HUES6 (cell line): ENCODE results near the gene LRRN3.
A peak's percentile ranks its signal among the peaks of the same experiment; 100 is the strongest.

Source experiments
- H3K27ac ChIP-seq: 2 replicates; pipeline ENCODE4 v1.7.0; 2013; ENCODE audit warnings: low read depth, mild to moderate bottlenecking, low read length, inconsistent platforms
- H3K27me3 ChIP-seq: 2 replicates; pipeline ENCODE4 v1.6.1; 2013; ENCODE audit warnings: low read length; ENCODE audit not compliant: control insufficient read depth, insufficient read depth
- H3K36me3 ChIP-seq: 2 replicates; pipeline ENCODE4 v1.6.1; 2013; ENCODE audit warnings: low read length; ENCODE audit not compliant: control insufficient read depth, insufficient read depth
- H3K4me1 ChIP-seq: 2 replicates; pipeline ENCODE4 v1.6.1; 2013; ENCODE audit warnings: low read length; ENCODE audit not compliant: control insufficient read depth, insufficient read depth
- H3K4me3 ChIP-seq: 2 replicates; pipeline ENCODE4 v1.5.1; 2013; ENCODE audit warnings: low read depth, low read length
- H3K9ac ChIP-seq: one replicate; pipeline ENCODE4 v1.6.1; 2013; ENCODE audit warnings: mild to moderate bottlenecking, low read length
- H3K9me3 ChIP-seq: 2 replicates; pipeline ENCODE4 v1.6.1; 2013; ENCODE audit warnings: low read depth, low read length; ENCODE audit not compliant: control insufficient read depth, insufficient read depth

The LRRN3 gene

GRCh38 chr7:111090846-111091245, at the start of gene LRRN3:
Gene LRRN3, plus strand, starts transcription at chr7:111091127. Its CDS starts 31,646 bp downstream, at chr7:111122773.
- no peak within 1 kb of the TSS for H3K27ac ChIP-seq
- no peaks in the 10 kb centered on the region for H3K9me3 ChIP-seq
- H3K4me3 ChIP-seq: peak within 1 kb of the TSS; percentile 21; the same call in 1 of the 2 replicates
- H3K36me3 ChIP-seq: no peaks in the 10 kb centered on the region
- no peak within 1 kb of the TSS for H3K9ac ChIP-seq
- H3K4me1 ChIP-seq: peaks cover 46% of the 10 kb centered on the region
- no peaks in the 10 kb centered on the region for H3K27me3 ChIP-seq

- Histone ChIP-seq H3K9ac (no peak overlapping the region), H3K36me3 (no peaks in the 10 kb centered on the region), H3K4me3 (no peak overlapping the region), H3K27ac (no peak overlapping the region), H3K27me3 (no peaks in the 10 kb centered on the region), H3K4me1 (0 out of 2 replicates have a peak, but pooled peaks cover 5% of the 10 kb centered on the region), H3K9me3 (no peaks in the 10 kb centered on the region)
These were observed 49.4 kb upstream of the LRRN3 start for GRCh38 chr7:111041577-111041976.

GRCh38 chr7:111042842-111043241, 48.1 kb upstream of the LRRN3 start:
- no peak overlapping the region for H3K4me3 ChIP-seq
- no peak overlapping the region for H3K27ac ChIP-seq

GRCh38 chr7:111043561-111043960, 47.4 kb upstream of the LRRN3 start:
- Histone ChIP-seq H3K4me1 (0 out of 2 replicates have a peak, but pooled peaks cover 5% of the 10 kb centered on the region), H3K27me3 (no peaks in the 10 kb centered on the region), H3K9ac (no peak overlapping the region), H3K27ac (no peak overlapping the region), H3K4me3 (no peak overlapping the region), H3K9me3 (no peaks in the 10 kb centered on the region), H3K36me3 (no peaks in the 10 kb centered on the region)

More at GRCh38 chr7:111042842-111043241, 48.1 kb upstream of the LRRN3 start:
- H3K4me1 ChIP-seq: 0 out of 2 replicates have a peak, but pooled peaks cover 5% of the 10 kb centered on the region
- no peaks in the 10 kb centered on the region for H3K27me3 ChIP-seq
- H3K36me3 ChIP-seq: no peaks in the 10 kb centered on the region
- H3K9ac ChIP-seq: no peak overlapping the region
- H3K9me3 ChIP-seq: no peaks in the 10 kb centered on the region

- H3K9ac ChIP-seq: no peak overlapping the region
- H3K4me1 ChIP-seq: peaks cover 17% of the 10 kb centered on the region
- no peaks in the 10 kb centered on the region for H3K9me3 ChIP-seq
- H3K4me3 ChIP-seq: no peak overlapping the region
- no peak overlapping the region for H3K27ac ChIP-seq
- no peaks in the 10 kb centered on the region for H3K27me3 ChIP-seq
- H3K36me3 ChIP-seq: no peaks in the 10 kb centered on the region
These were observed 45.5 kb upstream of the LRRN3 start for GRCh38 chr7:111045449-111045848.

GRCh38 chr7:111047595-111047994, 43.3 kb upstream of the LRRN3 start:
- peaks cover 38% of the 10 kb centered on the region for H3K4me1 ChIP-seq
- no peak overlapping the region for H3K4me3 ChIP-seq
- no peak overlapping the region for H3K9ac ChIP-seq
- H3K27ac ChIP-seq: no peak overlapping the region
- H3K27me3 ChIP-seq: no peaks in the 10 kb centered on the region
- H3K36me3 ChIP-seq: no peaks in the 10 kb centered on the region
- no peaks in the 10 kb centered on the region for H3K9me3 ChIP-seq

GRCh38 chr7:111049971-111050680, 40.8 kb upstream of the LRRN3 start:
- Histone ChIP-seq H3K27me3 (no peaks in the 10 kb centered on the region), H3K9ac (no peak overlapping the region)

GRCh38 chr7:111050875-111051416, 40.0 kb upstream of the LRRN3 start:
- no peaks in the 10 kb centered on the region for H3K9me3 ChIP-seq
- peaks cover 40% of the 10 kb centered on the region for H3K4me1 ChIP-seq
- peak overlapping the region; percentile 82 for H3K27ac ChIP-seq
- H3K9ac ChIP-seq: no peak overlapping the region
- no peaks in the 10 kb centered on the region for H3K27me3 ChIP-seq
- no peaks in the 10 kb centered on the region for H3K36me3 ChIP-seq
- no peak overlapping the region for H3K4me3 ChIP-seq

More at GRCh38 chr7:111049971-111050680, 40.8 kb upstream of the LRRN3 start:
- peak overlapping the region; percentile 82 for H3K27ac ChIP-seq
- H3K9me3 ChIP-seq: no peaks in the 10 kb centered on the region
- no peak overlapping the region for H3K4me3 ChIP-seq
- no peaks in the 10 kb centered on the region for H3K36me3 ChIP-seq
- H3K4me1 ChIP-seq: peaks cover 43% of the 10 kb centered on the region

- Histone ChIP-seq H3K9ac (peak overlapping the region; percentile 35), H3K27me3 (no peaks in the 10 kb centered on the region), H3K4me1 (peaks cover 40% of the 10 kb centered on the region), H3K27ac (peak overlapping the region; percentile 82; the same call in 1 of the 2 replicates), H3K4me3 (peak overlapping the region; percentile 15; the same call in 1 of the 2 replicates), H3K9me3 (no peaks in the 10 kb centered on the region), H3K36me3 (no peaks in the 10 kb centered on the region)
These were observed 39.1 kb upstream of the LRRN3 start for GRCh38 chr7:111051832-111052231.

GRCh38 chr7:111053035-111053434, 37.9 kb upstream of the LRRN3 start:
- no peaks in the 10 kb centered on the region for H3K27me3 ChIP-seq
- 0 out of 2 replicates have a peak overlapping the region, but pooled peaks have one; percentile 82 for H3K27ac ChIP-seq
- no peak overlapping the region for H3K9ac ChIP-seq
- no peak overlapping the region for H3K4me3 ChIP-seq
- peaks cover 40% of the 10 kb centered on the region for H3K4me1 ChIP-seq
- no peaks in the 10 kb centered on the region for H3K9me3 ChIP-seq
- no peaks in the 10 kb centered on the region for H3K36me3 ChIP-seq

- Histone ChIP-seq H3K36me3 (no peaks in the 10 kb centered on the region), H3K27ac (no peak overlapping the region), H3K27me3 (no peaks in the 10 kb centered on the region), H3K4me1 (peaks cover 19% of the 10 kb centered on the region), H3K4me3 (no peak overlapping the region), H3K9ac (no peak overlapping the region), H3K9me3 (no peaks in the 10 kb centered on the region)
These were observed 34.6 kb upstream of the LRRN3 start for GRCh38 chr7:111056371-111056770.
